ENCODE results near the gene GJD2. TPM values are rescaled to one million over a fixed set of nuclear protein-coding genes. Genes with fewer than 3 reads are reported as not detected.

GJD2 gene
- total RNA-seq, 1 experiment from 2014 or later, result not detected

DNA sequence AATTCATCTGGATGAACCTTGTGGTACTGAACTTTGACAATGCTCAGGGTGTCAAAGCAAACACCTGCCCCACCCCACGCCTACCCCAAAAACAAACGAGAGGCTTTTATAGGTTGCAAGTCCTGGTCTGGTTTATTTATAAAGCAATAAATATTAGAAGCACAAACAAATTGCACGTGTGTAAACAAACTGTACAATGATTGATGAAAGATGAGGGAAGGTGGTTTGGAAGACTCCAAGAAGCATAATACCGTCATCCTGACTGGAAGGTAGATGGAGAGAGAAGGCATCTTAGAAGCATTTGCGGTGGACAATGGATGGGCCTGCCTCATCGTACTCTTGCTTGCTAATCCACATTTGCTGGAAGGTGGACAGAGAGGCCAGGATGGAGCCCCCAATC, 35.3 kb upstream of the GJD2 start:
- TF ChIP-seq EZH2phosphoT487 (IDR thresholded peaks at IDR 0.05; ENCODE audit: borderline replicate concordance, low read length), result no peak
- TF ChIP-seq, protein P1, sequence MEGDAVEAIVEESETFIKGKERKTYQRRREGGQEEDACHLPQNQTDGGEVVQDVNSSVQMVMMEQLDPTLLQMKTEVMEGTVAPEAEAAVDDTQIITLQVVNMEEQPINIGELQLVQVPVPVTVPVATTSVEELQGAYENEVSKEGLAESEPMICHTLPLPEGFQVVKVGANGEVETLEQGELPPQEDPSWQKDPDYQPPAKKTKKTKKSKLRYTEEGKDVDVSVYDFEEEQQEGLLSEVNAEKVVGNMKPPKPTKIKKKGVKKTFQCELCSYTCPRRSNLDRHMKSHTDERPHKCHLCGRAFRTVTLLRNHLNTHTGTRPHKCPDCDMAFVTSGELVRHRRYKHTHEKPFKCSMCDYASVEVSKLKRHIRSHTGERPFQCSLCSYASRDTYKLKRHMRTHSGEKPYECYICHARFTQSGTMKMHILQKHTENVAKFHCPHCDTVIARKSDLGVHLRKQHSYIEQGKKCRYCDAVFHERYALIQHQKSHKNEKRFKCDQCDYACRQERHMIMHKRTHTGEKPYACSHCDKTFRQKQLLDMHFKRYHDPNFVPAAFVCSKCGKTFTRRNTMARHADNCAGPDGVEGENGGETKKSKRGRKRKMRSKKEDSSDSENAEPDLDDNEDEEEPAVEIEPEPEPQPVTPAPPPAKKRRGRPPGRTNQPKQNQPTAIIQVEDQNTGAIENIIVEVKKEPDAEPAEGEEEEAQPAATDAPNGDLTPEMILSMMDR (conservative IDR thresholded peaks at IDR 0.05; ENCODE audit: low read depth, low read length), result no peak
- TF ChIP-seq EZH2 (IDR thresholded peaks at IDR 0.05; ENCODE audit: low read length, unreplicated experiment), result no peak
- Histone ChIP-seq H3K4me2 (ENCODE audit: low read length) (no peak overlapping the region), H3K36me3 (ENCODE audit: low read depth, low read length) (no peaks in the 10 kb centered on the region), H3K9me3 (ENCODE audit: low read length) (no peaks in the 10 kb centered on the region), H3K27me3 (ENCODE audit: low read length) (peaks cover 55% of the 10 kb centered on the region), H3K4me1 (ENCODE audit: insufficient read depth, low read length) (no peaks in the 10 kb centered on the region), H3K9ac (ENCODE audit: low read length) (no peak overlapping the region), H3K79me2 (ENCODE audit: low read length) (no peaks in the 10 kb centered on the region), H3K9me2 (replicated peaks; ENCODE audit: low read length) (no peaks in the 10 kb centered on the region; the same call in 1 of the 2 replicates), H3K4me3 (ENCODE audit: low read length) (no peak overlapping the region), H3K27ac (ENCODE audit: low read length) (no peak overlapping the region), H4K20me1 (ENCODE audit: low read length) (no peaks in the 10 kb centered on the region), H3F3A (ENCODE audit: low read length, unreplicated experiment) (no peaks in the 10 kb centered on the region), H2AFZ (ENCODE audit: low read length) (no peak overlapping the region)
- POLR2A ChIA-PET (ENCODE audit: unreplicated experiment), result no interaction called here
- no peak for DNase-seq
- CTCF ChIA-PET, result no interaction called here
- no TSS peak for BruUV-seq (replicated peaks)
- intact Hi-C loops (cut with micrococcal nuclease), result loop anchor here (10.0 kb wide), 1 partner anchor 165 kb away; no protein-coding TSS in a partner anchor
- no peak for ATAC-seq

DNA sequence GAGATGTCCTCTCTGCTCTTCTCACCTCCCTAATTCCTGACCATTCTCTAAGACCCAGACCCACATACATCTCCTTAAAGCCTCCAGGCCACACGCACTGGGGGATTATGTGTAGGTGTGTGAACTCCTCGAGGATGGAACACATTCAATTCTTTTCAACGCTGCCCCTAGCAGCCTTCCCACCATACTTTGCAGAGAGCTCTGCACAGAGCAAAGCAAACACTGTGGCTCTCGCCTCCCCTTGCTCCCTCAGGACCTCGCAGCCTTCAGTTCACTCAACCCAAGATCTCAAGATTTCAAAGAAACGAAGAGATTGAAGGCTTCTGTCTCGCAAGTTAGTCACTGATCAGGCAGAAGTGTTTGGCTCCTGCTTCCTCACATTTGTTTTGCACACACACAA, 34.5 kb upstream of the GJD2 start:
- no peak overlapping the region for H3K27ac ChIP-seq (ENCODE audit: low read length)
- no peaks in the 10 kb centered on the region for H3K36me3 ChIP-seq (ENCODE audit: low read depth, low read length)
- ChIA-PET POLR2A (ENCODE audit: unreplicated experiment) (no interaction called here), CTCF (no interaction called here)
- no peak overlapping the region for H3K9ac ChIP-seq (ENCODE audit: low read length)
- H3K4me1 ChIP-seq (ENCODE audit: insufficient read depth, low read length), result no peaks in the 10 kb centered on the region
- DNase-seq (no peak), ATAC-seq (no peak)
- H3K4me2 ChIP-seq (ENCODE audit: low read length), result no peak overlapping the region
- no peak overlapping the region for H3K4me3 ChIP-seq (ENCODE audit: low read length)
- no peaks in the 10 kb centered on the region for H4K20me1 ChIP-seq (ENCODE audit: low read length)
- no TSS peak for BruUV-seq (replicated peaks)
- intact Hi-C loops (cut with micrococcal nuclease), result no loop called here
- H3K79me2 ChIP-seq (ENCODE audit: low read length), result no peaks in the 10 kb centered on the region
- peaks cover 52% of the 10 kb centered on the region for H3K27me3 ChIP-seq (ENCODE audit: low read length)
- H3F3A ChIP-seq (ENCODE audit: low read length, unreplicated experiment), result no peaks in the 10 kb centered on the region
- no peaks in the 10 kb centered on the region; the same call in 1 of the 2 replicates for H3K9me2 ChIP-seq (replicated peaks; ENCODE audit: low read length)
- no peak overlapping the region for H2AFZ ChIP-seq (ENCODE audit: low read length)
- TF ChIP-seq EZH2phosphoT487 (IDR thresholded peaks at IDR 0.05; ENCODE audit: borderline replicate concordance, low read length) (no peak), EZH2 (IDR thresholded peaks at IDR 0.05; ENCODE audit: low read length, unreplicated experiment) (no peak)
- TF ChIP-seq, protein P1 (conservative IDR thresholded peaks at IDR 0.05; ENCODE audit: low read depth, low read length), result no peak
- H3K9me3 ChIP-seq (ENCODE audit: low read length), result no peaks in the 10 kb centered on the region

DNA sequence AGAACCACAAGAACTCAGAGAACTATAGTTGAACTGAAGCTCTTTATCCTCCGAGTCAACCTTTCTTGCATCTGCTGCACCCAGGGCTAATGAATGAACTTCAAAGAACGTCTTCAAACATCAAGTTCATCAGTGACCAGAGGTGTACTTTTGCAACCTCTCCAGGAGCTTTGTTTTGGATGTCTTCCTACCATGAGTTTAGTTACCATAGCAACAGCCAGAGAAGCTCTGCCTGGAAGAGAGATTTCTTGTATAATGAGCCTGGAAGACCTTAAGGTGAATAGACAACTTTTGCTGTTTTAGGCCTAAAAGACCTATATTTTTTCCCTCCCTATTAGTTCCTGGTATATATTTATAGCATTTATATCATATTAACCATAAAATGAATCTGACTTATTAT, 31.4 kb upstream of the GJD2 start:
- no peak overlapping the region for H2AFZ ChIP-seq (ENCODE audit: low read length)
- no peaks in the 10 kb centered on the region for H3K9me3 ChIP-seq (ENCODE audit: low read length)
- no peaks in the 10 kb centered on the region for H3K4me1 ChIP-seq (ENCODE audit: insufficient read depth, low read length)
- POLR2A ChIA-PET (ENCODE audit: unreplicated experiment), result no interaction called here
- CTCF ChIA-PET, result no interaction called here
- TF ChIP-seq EZH2phosphoT487 (IDR thresholded peaks at IDR 0.05; ENCODE audit: borderline replicate concordance, low read length), result no peak
- intact Hi-C loops (cut with micrococcal nuclease), result no loop called here
- H3K27me3 ChIP-seq (ENCODE audit: low read length), result peaks cover 24% of the 10 kb centered on the region; the same call in 1 of the 2 replicates
- H3K4me3 ChIP-seq (ENCODE audit: low read length), result no peak overlapping the region
- H3K9ac ChIP-seq (ENCODE audit: low read length), result no peak overlapping the region
- no peaks in the 10 kb centered on the region for H4K20me1 ChIP-seq (ENCODE audit: low read length)
- DNase-seq (no peak), ATAC-seq (no peak)
- no peaks in the 10 kb centered on the region; the same call in 1 of the 2 replicates for H3K9me2 ChIP-seq (replicated peaks; ENCODE audit: low read length)
- H3K79me2 ChIP-seq (ENCODE audit: low read length), result no peaks in the 10 kb centered on the region
- no TSS peak for BruUV-seq (replicated peaks)
- no peak overlapping the region for H3K27ac ChIP-seq (ENCODE audit: low read length)
- no peaks in the 10 kb centered on the region for H3F3A ChIP-seq (ENCODE audit: low read length, unreplicated experiment)
- H3K4me2 ChIP-seq (ENCODE audit: low read length), result no peak overlapping the region
- no peaks in the 10 kb centered on the region for H3K36me3 ChIP-seq (ENCODE audit: low read depth, low read length)

All from PC-3 (cell line).